Body of pancreas (tissue), 4 donors: ENCODE results near the gene BBOX1.

ENCODE experiments used
- CTCF ChIP-seq, 7 experiments: fragments of 450-650 bp in 4 of 7; fragments of 200-600 bp in 3 of 7; sonication (generic) in 3 of 7; IDR thresholded peaks; one replicate each; pipeline ENCODE4 v1.5.1; 2016 to 2019; ENCODE audit warnings: antibody characterized with exemption in 7 of 7
- POLR2A ChIP-seq, 3 donors: fragments of 450-650 bp; IDR thresholded peaks; one replicate each; pipeline ENCODE4 v1.6.1; 2016; ENCODE audit warnings: antibody characterized with exemption in 3 of 3, mild to moderate bottlenecking in 2 of 3

- TF ChIP-seq CTCF (IDR thresholded peaks at IDR 0.05) (no peak), POLR2A (IDR thresholded peaks at IDR 0.05) (no peak)
These were observed 107.3 kb downstream of the BBOX1 start for GRCh38 chr11:27147916-27148315.
